Hepatocyte (in vitro differentiated cells): ENCODE measurements around the gene FAM117B.

ENCODE experiments used
- CTCF ChIP-seq: fragments of 200-600 bp; sonication (generic); IDR thresholded peaks from 2 replicates; pipeline ENCODE4 v1.5.1; 2016; ENCODE audit warnings: antibody characterized with exemption, mild to moderate bottlenecking; ENCODE audit not compliant: poor library complexity
- EZH2 ChIP-seq: fragments of 200-600 bp; sonication (generic); IDR thresholded peaks from 2 replicates; pipeline ENCODE4 v1.6.1; 2016; ENCODE audit warnings: antibody characterized with exemption, mild to moderate bottlenecking, borderline replicate concordance

GRCh38 chr2:202749477-202749876, 114.7 kb downstream of the FAM117B start:
- TF ChIP-seq CTCF (no peak), EZH2 (no peak)
